ENCODE measurements around the gene C1QL4. TPM values are rescaled to one million over a fixed set of nuclear protein-coding genes. Genes with fewer than 3 reads are reported as not detected.
A peak's percentile ranks its signal among the peaks of the same experiment; 100 is the strongest.

Gene C1QL4
- polyA plus RNA-seq, 2 of the 4 experiments (the other 2 are of a cell fraction) = 1.5 to 2.8 TPM

- POLR2A ChIA-PET = no interaction called here
- no peak for FAIRE-seq
- TF ChIP-seq CEBPB (IDR thresholded peaks at IDR 0.05) = no peak
- TF ChIP-seq ELK1 (IDR thresholded peaks at IDR 0.05; ENCODE audit: low read depth, low read length) = no peak
- no peak for TF ChIP-seq CHD4 (IDR thresholded peaks at IDR 0.05; ENCODE audit: borderline replicate concordance)
- no peak for TF ChIP-seq ZC3H11A (IDR thresholded peaks at IDR 0.05)
- no peak for TF ChIP-seq FOXS1 (CRISPR knock-in tag; IDR thresholded peaks at IDR 0.05)
- TF ChIP-seq HOXA7 (CRISPR knock-in tag; IDR thresholded peaks at IDR 0.05) = no peak
- TF ChIP-seq ESRRA (IDR thresholded peaks at IDR 0.05; ENCODE audit: borderline replicate concordance, low read length) = no peak
- no peak for TF ChIP-seq FOSL2 (IDR thresholded peaks at IDR 0.05)
- TF ChIP-seq FOSL2 (CRISPR knock-in tag; IDR thresholded peaks at IDR 0.05) = no peak
- TF ChIP-seq REST (IDR thresholded peaks at IDR 0.05) = no peak
- TF ChIP-seq PHF8 (IDR thresholded peaks at IDR 0.05; ENCODE audit: borderline replicate concordance, low read depth) = no peak
- TF ChIP-seq CBX8 (IDR thresholded peaks at IDR 0.05) = no peak
- no peak for TF ChIP-seq POLR2A (IDR thresholded peaks at IDR 0.05; ENCODE audit: low read length)
- no peak for TF ChIP-seq MAX (IDR thresholded peaks at IDR 0.05)
- TF ChIP-seq KDM5A (IDR thresholded peaks at IDR 0.05) = no peak
- TF ChIP-seq FOSB (CRISPR knock-in tag; IDR thresholded peaks at IDR 0.05) = no peak
- H3K4me2 ChIP-seq = no peak overlapping the region
- H3K27ac ChIP-seq = no peak overlapping the region
- H3K4me1 ChIP-seq = peaks cover 12% of the 10 kb centered on the region; the same call in 2 of the 3 replicates
- 85% methylated on average over 6 of the region's 6 CpGs for WGBS (ENCODE audit: missing lambda C conversion rate)
- H3K4me3 ChIP-seq = no peak overlapping the region
- no peaks in the 10 kb centered on the region for H3K9me3 ChIP-seq
- CTCF ChIA-PET = interaction anchor here (0.6 to 6.8 kb wide), 9 partner anchors 12 to 363 kb away, joined by 3 to 61 read pairs (median 6); partner anchors contain the start of genes C1QL4, DNAJC22 and PRPH
- DNase-seq (ENCODE audit: low read depth in 1 of 2, low spot score in 1 of 2) = no peak
- no peak for ATAC-seq
These were observed 11.4 kb downstream of the C1QL4 start for GRCh38 chr12:49325606-49326005.

GRCh38 chr12:49323524-49324097 lies 13.4 kb downstream of the C1QL4 start:
- whole genome bisulfite sequencing (ENCODE audit: missing lambda C conversion rate) = 15% methylated on average over 19 of the region's 19 CpGs
- ChIA-PET CTCF (interaction anchor here (1.3 to 7.9 kb wide), 9 partner anchors 8 to 256 kb away, joined by 3 to 66 read pairs (median 13); partner anchors contain the start of genes C1QL4, DNAJC22 and PRPH), POLR2A (interaction anchor here (0.5 to 2.0 kb wide), 11 partner anchors 8 to 418 kb away, joined by 3 to 30 read pairs (median 5); partner anchors contain the start of genes SPATS2, TMBIM6 and TUBA1B)
- H3K27ac ChIP-seq = peak overlapping the region; percentile 62 to 85
- ATAC-seq (peak; percentile 1; a peak in 2 of 6 replicates), DNase-seq (ENCODE audit: low read depth in 1 of 2, low spot score in 1 of 2) (no peak), FAIRE-seq (no peak)
- peaks cover 12% of the 10 kb centered on the region; the same call in 2 of the 3 replicates for H3K4me1 ChIP-seq
- H3K4me3 ChIP-seq = peak overlapping the region; percentile 62
- 0 out of 2 replicates have a peak, but pooled peaks have one; percentile 74 for TF ChIP-seq KDM5A (IDR thresholded peaks at IDR 0.05)
- no peak for TF ChIP-seq CBX2 (IDR thresholded peaks at IDR 0.05; ENCODE audit: borderline replicate concordance, low read depth)
- no peak for TF ChIP-seq FOSL2 (IDR thresholded peaks at IDR 0.05)
- no peak for TF ChIP-seq FOSL2 (CRISPR knock-in tag; IDR thresholded peaks at IDR 0.05)
- peak; percentile 43; the same call in 1 of the 2 replicates for TF ChIP-seq HDAC2 (IDR thresholded peaks at IDR 0.05)
- H3K4me2 ChIP-seq = peak overlapping the region; percentile 89
- H3K9me3 ChIP-seq = no peaks in the 10 kb centered on the region
